Pons (tissue), 1 donor: ENCODE measurements around the gene GALT.
"Not testable (repeated sequence)": the region's sequence is repeated elsewhere in the genome, so short reads cannot be mapped to it uniquely, and the experiment has no call there.

Experiments used
- DNase-seq: peaks from one replicate; pipeline ENCODE4 v3.0.0-alpha.2; 2016; ENCODE audit warnings: low spot score

The GALT gene

DNA sequence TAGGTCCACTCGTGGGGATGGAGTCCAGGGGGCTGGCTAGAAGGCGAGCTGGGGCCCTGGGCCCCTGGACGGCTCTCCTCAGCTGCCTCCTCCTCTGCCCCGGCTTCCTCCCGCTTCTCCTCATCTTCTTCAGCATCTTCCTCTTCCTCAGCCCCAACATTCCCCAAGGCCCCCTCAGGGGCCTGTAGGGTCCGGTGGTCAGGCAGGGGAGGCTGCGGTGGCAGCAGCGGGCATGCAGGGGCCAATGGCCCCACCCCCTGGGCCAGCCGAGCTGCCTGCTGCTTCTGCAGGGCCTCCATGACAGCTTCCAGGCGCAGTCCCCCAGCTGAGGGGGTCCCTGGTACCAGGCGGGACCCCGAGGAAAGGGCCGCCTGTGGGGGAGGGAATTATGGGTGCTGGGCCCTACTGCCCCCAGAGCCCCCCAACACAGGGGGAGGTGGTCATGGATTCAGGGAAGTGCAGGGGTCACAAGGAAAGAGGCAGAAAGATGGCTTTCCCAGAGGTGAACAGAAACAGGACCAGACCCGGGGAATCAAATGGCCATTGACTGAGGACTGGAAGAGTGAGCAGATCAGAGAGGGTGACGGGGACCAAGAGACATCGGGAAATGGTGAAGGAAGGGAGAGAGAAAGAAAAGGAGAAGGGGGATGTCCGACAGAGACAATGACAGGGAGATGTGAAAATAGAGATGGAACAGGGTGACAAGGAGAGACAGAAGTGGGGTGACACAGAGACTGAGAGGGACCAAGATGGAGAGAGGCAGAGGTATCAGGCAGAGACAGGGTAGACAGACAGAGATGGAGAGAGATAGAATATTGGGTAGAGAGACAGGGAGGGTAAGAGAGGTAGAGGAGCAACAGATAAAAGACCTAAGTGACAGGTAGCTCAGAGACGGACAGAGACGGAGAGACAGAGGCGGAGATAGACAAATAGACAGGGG, 18.5 kb upstream of the GALT start:
- no peak for DNase-seq

DNA sequence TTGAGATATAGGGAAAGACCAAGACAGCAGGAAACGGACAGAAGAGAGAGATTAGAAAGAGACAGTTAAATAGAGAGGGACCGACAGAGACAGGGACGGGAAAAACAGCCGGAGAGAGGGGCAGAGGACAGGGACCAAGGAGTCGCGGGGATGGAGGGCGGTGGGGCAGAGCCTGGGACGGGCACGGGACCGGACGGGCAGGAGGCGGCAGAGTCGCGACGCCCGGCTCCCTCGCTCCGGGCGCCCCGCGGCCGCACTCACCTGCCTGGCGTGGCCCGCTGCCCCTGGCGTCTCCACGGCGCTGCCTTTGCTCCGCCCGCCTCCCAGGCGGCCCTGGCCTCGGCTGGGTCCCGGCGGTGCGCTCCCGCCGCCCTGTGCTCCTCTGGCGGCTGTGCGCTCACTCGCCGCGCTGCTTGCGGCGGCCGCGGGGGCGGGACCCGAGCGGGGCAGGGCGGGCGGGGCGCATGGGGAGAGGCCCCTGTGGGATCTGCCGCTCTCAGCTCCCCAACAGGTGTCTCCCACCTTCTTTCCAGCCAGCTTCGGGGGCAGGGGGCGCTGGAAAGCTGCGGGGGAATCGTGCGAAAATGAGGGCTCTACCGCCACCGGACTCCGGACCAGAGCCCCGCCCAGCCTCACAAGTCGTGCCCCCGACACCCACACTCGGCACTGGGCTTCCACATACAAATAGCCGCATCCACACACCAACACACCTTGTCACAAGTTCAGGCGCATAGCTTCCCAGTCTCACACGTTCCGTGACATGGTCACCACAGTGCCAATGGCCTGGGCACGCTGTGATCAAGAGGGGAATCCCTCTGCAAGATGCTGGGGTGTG, 17.6 kb upstream of the GALT start, which contains the start of gene ARID3C:
Gene ARID3C, minus strand, starts transcription at position 411 of the 835 bp plus-strand sequence. CDS start 1,052 bp downstream, outside the sequence.
- DNase-seq, result no peak

GRCh38 chr9:34629491-34629808, 17.0 kb upstream of the GALT start:
- DNase-seq, result no peak

DNA sequence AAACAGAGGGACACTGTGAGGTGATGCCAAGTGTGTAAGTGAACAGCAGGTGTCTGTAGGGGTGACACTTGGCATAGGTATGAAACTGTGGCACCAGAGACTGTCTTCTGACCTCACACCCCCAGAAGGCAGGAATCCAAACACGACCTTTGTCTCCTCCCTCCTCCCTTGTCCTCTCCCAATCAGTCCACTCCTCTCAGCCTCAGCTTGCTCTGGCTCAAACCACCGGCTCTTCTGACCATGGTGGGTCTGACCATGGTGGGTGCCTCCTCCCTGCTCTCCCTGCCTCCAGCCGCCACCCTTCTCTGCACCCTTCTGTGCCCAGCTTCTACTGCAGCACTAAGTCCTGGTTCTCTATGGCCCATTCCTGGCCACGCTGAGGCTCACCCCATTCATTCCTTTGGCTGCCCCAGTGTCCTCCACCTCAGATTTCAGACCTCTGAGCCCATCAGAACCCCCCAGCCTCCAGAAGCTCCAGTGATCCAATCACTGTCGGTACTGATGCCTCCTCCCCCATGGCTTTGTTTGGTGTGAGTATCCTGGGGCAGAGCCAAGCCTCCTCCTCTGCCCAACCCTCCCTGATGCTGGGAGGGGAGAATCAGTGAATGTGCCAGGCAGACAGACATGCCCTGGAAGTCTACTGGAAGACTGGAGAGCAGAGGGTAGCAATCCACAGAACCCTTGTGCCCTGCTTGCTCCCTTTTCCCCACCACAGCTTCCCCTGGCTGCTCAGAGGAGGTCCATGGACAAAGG, 15.9 kb upstream of the GALT start:
- no peak for DNase-seq

DNA sequence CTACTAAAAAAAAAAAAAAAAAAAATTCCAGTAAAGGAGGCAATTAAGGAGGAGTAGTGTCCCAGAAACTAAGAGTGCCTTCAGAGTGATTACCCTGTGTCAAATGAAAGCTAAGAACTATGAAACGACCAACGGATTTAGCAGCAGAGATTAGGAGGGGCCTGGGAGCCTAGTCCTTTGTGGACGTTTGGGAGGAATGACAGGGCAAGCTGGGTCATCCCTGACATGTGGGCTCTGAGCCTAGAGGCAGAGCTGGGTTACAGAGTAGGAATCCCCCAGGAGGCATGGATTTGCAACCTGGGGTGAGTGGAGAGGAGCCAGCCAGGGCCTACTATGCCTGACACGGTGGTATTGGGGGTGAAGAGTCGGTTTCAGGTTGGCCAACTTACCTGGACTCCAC, 13.3 kb upstream of the GALT start:
- DNase-seq, result no peak

DNA sequence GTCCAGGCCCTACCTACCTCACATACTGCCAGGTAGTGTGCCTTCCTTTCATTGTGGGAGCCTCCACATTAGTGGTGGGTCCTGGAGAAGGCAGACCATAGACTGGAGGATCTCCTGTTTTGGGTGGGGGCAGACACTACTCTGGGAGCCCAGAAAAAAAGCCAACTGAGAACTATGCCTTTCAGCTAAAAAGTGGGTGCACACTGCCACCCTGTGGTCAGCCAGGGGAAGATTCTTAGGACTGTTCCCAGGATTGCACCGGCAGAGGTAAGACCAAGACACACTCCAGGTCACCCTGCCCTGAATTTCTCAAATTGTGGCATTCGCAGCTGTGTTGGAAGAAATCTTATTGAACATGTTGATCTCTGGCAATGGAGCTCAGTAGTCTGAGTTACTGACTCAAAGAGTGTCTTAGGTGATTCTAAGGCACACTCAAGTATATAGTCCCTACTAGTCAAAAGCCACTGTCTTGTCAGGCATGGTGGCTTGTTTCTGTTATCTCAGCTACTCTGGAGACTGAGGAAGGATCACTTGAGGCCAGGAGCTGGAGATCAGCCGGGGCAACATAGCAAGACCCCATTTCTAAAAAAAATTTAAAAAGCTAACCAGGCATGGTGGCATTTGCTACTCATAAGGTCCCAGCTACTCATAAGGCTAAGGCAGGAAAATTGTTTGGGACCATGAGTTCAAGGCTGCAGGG, 12.5 kb upstream of the GALT start:
- peak; percentile 72 for DNase-seq

GRCh38 chr9:34634551-34635248, 11.8 kb upstream of the GALT start:
- no peak for DNase-seq

- no peak for DNase-seq
Measured at GRCh38 chr9:34635556-34635955, 10.9 kb upstream of the GALT start.

- no peak for DNase-seq
Measured at GRCh38 chr9:34636791-34637355, 9.6 kb upstream of the GALT start.

GRCh38 chr9:34637356-34638137, 8.9 kb upstream of the GALT start, which contains the start of gene SIGMAR1:
TSS of gene SIGMAR1 (minus strand) at chr9:34637787. CDS start at chr9:34637697, 90 bp downstream.
- DNase-seq, result peak; percentile 93

DNA sequence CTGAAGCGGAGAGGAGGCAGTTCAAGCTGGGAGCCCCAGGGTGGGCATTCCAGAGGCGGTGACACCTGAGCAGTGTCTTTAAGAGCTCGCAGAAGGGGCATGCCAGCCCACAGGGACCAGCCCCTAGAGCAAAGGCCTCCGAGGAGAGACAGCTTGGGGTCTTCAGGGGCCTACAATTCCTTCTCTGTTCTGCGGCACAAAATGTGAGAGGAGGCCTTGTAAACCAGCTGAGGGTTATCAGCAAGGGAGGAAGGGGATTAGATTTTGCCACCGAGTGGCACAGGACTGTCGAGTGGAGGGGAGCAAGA, 8.4 kb upstream of the GALT start:
- DNase-seq, result no peak

- DNase-seq, result not testable (repeated sequence)
Measured at GRCh38 chr9:34639322-34639721, 7.2 kb upstream of the GALT start.

DNA sequence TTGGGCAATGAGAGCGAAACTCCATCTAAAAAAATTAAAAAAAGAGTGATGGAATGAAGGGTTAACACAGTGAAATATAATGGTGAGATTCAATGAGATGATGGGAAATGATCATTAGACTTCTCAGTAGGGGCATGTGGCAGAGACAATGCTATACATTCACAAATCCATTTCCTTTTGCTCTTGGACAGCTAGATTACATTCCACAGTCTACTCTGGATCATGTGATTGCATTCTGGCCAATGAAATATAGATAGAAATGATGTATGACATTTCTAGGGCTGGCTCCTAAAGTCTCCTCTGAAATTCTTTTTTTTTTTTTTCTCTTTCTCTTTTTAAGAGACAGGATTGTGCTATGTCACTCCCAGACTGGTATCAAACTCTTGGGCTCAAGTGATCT, 3.8 kb upstream of the GALT start:
- DNase-seq, result no peak

GRCh38 chr9:34644766-34645314, 1.6 kb upstream of the GALT start:
- no peak for DNase-seq

GRCh38 chr9:34647084-34647403, 569 bp downstream of the GALT start:
- DNase-seq, result no peak

DNA sequence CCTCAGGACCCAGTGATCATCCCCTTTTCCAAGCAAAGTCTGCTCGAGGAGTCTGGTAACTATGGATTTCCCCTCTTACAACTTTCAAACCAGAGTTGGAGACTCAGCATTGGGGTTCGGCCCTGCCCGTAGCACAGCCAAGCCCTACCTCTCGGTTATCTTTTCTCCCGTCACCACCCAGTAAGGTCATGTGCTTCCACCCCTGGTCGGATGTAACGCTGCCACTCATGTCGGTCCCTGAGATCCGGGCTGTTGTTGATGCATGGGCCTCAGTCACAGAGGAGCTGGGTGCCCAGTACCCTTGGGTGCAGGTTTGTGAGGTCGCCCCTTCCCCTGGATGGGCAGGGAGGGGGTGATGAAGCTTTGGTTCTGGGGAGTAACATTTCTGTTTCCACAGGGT, 1.2 kb downstream of the GALT start:
- no peak for DNase-seq

GRCh38 chr9:34648673-34649072, 2.2 kb downstream of the GALT start:
- DNase-seq, result no peak

DNA sequence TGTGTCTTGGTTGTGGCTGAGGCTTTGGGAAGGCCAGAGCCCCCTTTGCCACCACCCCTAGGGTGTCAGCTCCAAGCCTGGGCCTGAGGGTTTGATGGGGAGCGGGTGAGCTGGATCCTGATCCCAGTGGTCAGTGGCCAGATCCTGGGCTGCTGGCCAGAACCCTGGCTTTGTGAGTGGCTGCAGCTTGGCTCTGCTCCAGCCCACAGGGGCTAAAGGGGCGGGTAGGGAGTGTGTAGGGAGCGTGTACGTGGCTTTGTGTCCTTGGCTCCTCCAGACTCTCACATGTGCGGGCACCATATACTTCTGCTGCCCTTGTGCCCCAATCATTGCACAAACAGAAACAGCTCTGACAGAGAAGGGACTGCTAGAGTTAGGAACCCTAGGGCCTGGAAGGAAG, 4.3 kb downstream of the GALT start:
- DNase-seq, result no peak

- peak; percentile 32 for DNase-seq
Measured at GRCh38 chr9:34651321-34651720, 4.8 kb downstream of the GALT start.
